ENCODE data around the gene OXNAD1.

The OXNAD1 gene

GRCh38 chr3:16245609-16246008 is 19.4 kb upstream of the OXNAD1 start:
- in situ Hi-C loops (cut with MboI; ENCODE audit: low sequenced_read_pairs) = no loop called here

- in situ Hi-C loops (cut with MboI; ENCODE audit: low sequenced_read_pairs) = no loop called here
Observed at GRCh38 chr3:16247282-16248061, 17.5 kb upstream of the OXNAD1 start.

- in situ Hi-C loops (cut with MboI; ENCODE audit: low sequenced_read_pairs) = no loop called here
Observed at GRCh38 chr3:16248556-16248955, 16.5 kb upstream of the OXNAD1 start.

GRCh38 chr3:16249336-16249735 is 15.7 kb upstream of the OXNAD1 start:
- in situ Hi-C loops (cut with MboI; ENCODE audit: low sequenced_read_pairs) = no loop called here

- in situ Hi-C loops (cut with MboI; ENCODE audit: low sequenced_read_pairs) = no loop called here
Observed at GRCh38 chr3:16249886-16250285, 15.1 kb upstream of the OXNAD1 start.

GRCh38 chr3:16251316-16252085 is 13.5 kb upstream of the OXNAD1 start:
- in situ Hi-C loops (cut with MboI; ENCODE audit: low sequenced_read_pairs) = no loop called here

- in situ Hi-C loops (cut with MboI; ENCODE audit: low sequenced_read_pairs) = no loop called here
Observed at GRCh38 chr3:16252243-16252978, 12.6 kb upstream of the OXNAD1 start.

- in situ Hi-C loops (cut with MboI; ENCODE audit: low sequenced_read_pairs) = no loop called here
Observed at GRCh38 chr3:16252988-16253387, 12.0 kb upstream of the OXNAD1 start.

- in situ Hi-C loops (cut with MboI; ENCODE audit: low sequenced_read_pairs) = no loop called here
Observed at GRCh38 chr3:16253601-16254000, 11.4 kb upstream of the OXNAD1 start.

- in situ Hi-C loops (cut with MboI; ENCODE audit: low sequenced_read_pairs) = no loop called here
Observed at GRCh38 chr3:16254916-16255315, 10.1 kb upstream of the OXNAD1 start.

GRCh38 chr3:16255326-16255725 is 9.7 kb upstream of the OXNAD1 start:
- in situ Hi-C loops (cut with MboI; ENCODE audit: low sequenced_read_pairs) = no loop called here

GRCh38 chr3:16255726-16256125 is 9.3 kb upstream of the OXNAD1 start:
- in situ Hi-C loops (cut with MboI; ENCODE audit: low sequenced_read_pairs) = no loop called here

GRCh38 chr3:16257309-16257708 is 7.7 kb upstream of the OXNAD1 start:
- in situ Hi-C loops (cut with MboI; ENCODE audit: low sequenced_read_pairs) = no loop called here

- in situ Hi-C loops (cut with MboI; ENCODE audit: low sequenced_read_pairs) = no loop called here
Observed at GRCh38 chr3:16258177-16258576, 6.8 kb upstream of the OXNAD1 start.

- in situ Hi-C loops (cut with MboI; ENCODE audit: low sequenced_read_pairs) = no loop called here
Observed at GRCh38 chr3:16258866-16259265, 6.1 kb upstream of the OXNAD1 start.

GRCh38 chr3:16260046-16260445 is 5.0 kb upstream of the OXNAD1 start:
- in situ Hi-C loops (cut with MboI; ENCODE audit: low sequenced_read_pairs) = no loop called here

GRCh38 chr3:16262174-16262573 is 2.8 kb upstream of the OXNAD1 start:
- in situ Hi-C loops (cut with MboI; ENCODE audit: low sequenced_read_pairs) = no loop called here

- in situ Hi-C loops (cut with MboI; ENCODE audit: low sequenced_read_pairs) = no loop called here
Observed at GRCh38 chr3:16264174-16264707, 771 bp upstream of the OXNAD1 start.

GRCh38 chr3:16265455-16265786 is 409 bp downstream of the OXNAD1 start:
- in situ Hi-C loops (cut with MboI; ENCODE audit: low sequenced_read_pairs) = no loop called here

- in situ Hi-C loops (cut with MboI; ENCODE audit: low sequenced_read_pairs) = no loop called here
Observed at GRCh38 chr3:16266714-16267113, 1.7 kb downstream of the OXNAD1 start.

GRCh38 chr3:16270855-16271254 is 5.8 kb downstream of the OXNAD1 start:
- in situ Hi-C loops (cut with MboI; ENCODE audit: low sequenced_read_pairs) = no loop called here

All from hTERT RPE-1 (cell line).